OCI-LY7 (cell line): ENCODE results near the gene ZNF407. TPM values are rescaled to one million over a fixed set of nuclear protein-coding genes. Genes with fewer than 3 reads are reported as not detected.

Experiments
- BruUV-seq: library from RNA; stranded (reverse); fragments of 400-500 nt; replicated peaks from 2 replicates; lab custom pipeline; 2021; lab: Mats Ljungman, UMichigan
- CTCF ChIA-PET: fragments of 300-600 bp; sonication (Branson Sonifier 250); formaldehyde crosslinking; loops from one replicate; lab custom pipeline; 2022; ENCODE audit warnings: antibody characterized with exemption; ENCODE audit not compliant: unreplicated experiment; lab: Charles Lee
- POLR2A ChIA-PET: fragments of 300-600 bp; sonication (Branson Sonifier 250); formaldehyde crosslinking; loops from one replicate; lab custom pipeline; 2022; ENCODE audit warnings: antibody characterized with exemption; lab: Charles Lee
- DNase-seq: peaks from one replicate; pipeline ENCODE4 v3.0.0-alpha.2; 2015; ENCODE audit warnings: low spot score
- H2AFZ ChIP-seq: fragments of 200-600 bp; sonication (generic), shearing (Covaris generic); 2 replicates; pipeline ENCODE4 v1.6.1; 2014; ENCODE audit warnings: mild to moderate bottlenecking, antibody characterized with exemption, low read length, moderate library complexity
- H3K27ac ChIP-seq: fragments of 200-600 bp; sonication (generic); 2 replicates; pipeline ENCODE4 v1.5.1; 2014; ENCODE audit warnings: mixed run types, low read depth, mild to moderate bottlenecking, moderate library complexity, low read length, inconsistent platforms; ENCODE audit not compliant: poor library complexity, severe bottlenecking
- H3K36me3 ChIP-seq: fragments of 200-600 bp; sonication (generic); 2 replicates; pipeline ENCODE4 v1.6.1; 2014; ENCODE audit warnings: mild to moderate bottlenecking, antibody characterized with exemption, low read length, moderate library complexity, mixed read lengths; ENCODE audit not compliant: insufficient read depth
- H3K4me1 ChIP-seq: fragments of 200-600 bp; sonication (generic); 2 replicates; pipeline ENCODE4 v1.5.1; 2014; ENCODE audit warnings: mild to moderate bottlenecking, low read length; ENCODE audit not compliant: insufficient read depth, poor library complexity, severe bottlenecking
- H3K4me2 ChIP-seq: fragments of 200-600 bp; sonication (generic); 2 replicates; pipeline ENCODE4 v1.6.1; 2014; ENCODE audit warnings: mild to moderate bottlenecking, low read length
- H3K4me3 ChIP-seq: fragments of 200-600 bp; sonication (generic); 2 replicates; pipeline ENCODE4 v1.5.1; 2014; ENCODE audit warnings: mild to moderate bottlenecking, low read depth, low read length; ENCODE audit not compliant: poor library complexity, severe bottlenecking
- H3K79me2 ChIP-seq: fragments of 200-600 bp; sonication (generic); 2 replicates; pipeline ENCODE4 v1.6.1; 2016; ENCODE audit warnings: low read depth, mild to moderate bottlenecking, low read length, moderate library complexity, mixed read lengths; ENCODE audit not compliant: insufficient read depth
- H3K9me2 ChIP-seq: fragments of 200-600 bp; sonication (generic); 2 replicates; pipeline ENCODE4 v1.6.1; 2016; ENCODE audit warnings: mild to moderate bottlenecking, low read length, mixed read lengths; ENCODE audit not compliant: insufficient read depth
- H3K9me3 ChIP-seq: fragments of 200-600 bp; sonication (generic); 2 replicates; pipeline ENCODE4 v1.6.1; 2014; ENCODE audit warnings: mild to moderate bottlenecking, mixed run types, low read length, mixed read lengths
- H4K20me1 ChIP-seq: fragments of 200-600 bp; sonication (generic); 2 replicates; pipeline ENCODE4 v1.6.1; 2014; ENCODE audit warnings: mild to moderate bottlenecking, antibody characterized with exemption, low read length, moderate library complexity, mixed read lengths; ENCODE audit not compliant: insufficient read depth
- CTCF ChIP-seq: fragments of 200-600 bp; sonication (generic); conservative IDR thresholded peaks from 2 replicates; pipeline ENCODE4 v1.5.1; 2014; ENCODE audit warnings: mild to moderate bottlenecking, antibody characterized with exemption, low read length, moderate library complexity, mixed read lengths
- EZH2phosphoT487 ChIP-seq: fragments of 200-600 bp; sonication (generic); IDR thresholded peaks from 2 replicates; pipeline ENCODE4 v1.6.1; 2018; ENCODE audit warnings: low read depth, borderline replicate concordance, mild to moderate bottlenecking, mixed run types, antibody characterized with exemption, low read length, moderate library complexity, mixed read lengths
- intact Hi-C: fragments of 100-400 bp; cut with micrococcal nuclease; formaldehyde crosslinking; loops from one replicate; pipeline ENCODE4 v1.10.0; 2022; ENCODE audit not compliant: unreplicated experiment
- total RNA-seq, 2 experiments: library from RNA; depleted of rRNA in 1 of 2; stranded (reverse); fragments of >200 nt in 1 of 2; shearing (Covaris generic) in 1 of 2; gene quantifications; 2 replicates each; pipeline ENCODE4 v1.2.3, GENCODE V29; 2014 to 2022

Gene ZNF407
- total RNA-seq, 2 experiments from 2014 or later = 8.9 to 11.9 TPM

- intact Hi-C loops = loop anchor here (5.0 to 10.0 kb wide), 2 partner anchors 310 to 823 kb away; no protein-coding TSS in a partner anchor
- TF ChIP-seq CTCF (peak; percentile 47), EZH2phosphoT487 (no peak)
- CTCF ChIA-PET = no interaction called here
Observed at GRCh38 chr18:74654638-74655037, 57.0 kb downstream of the ZNF407 start.

GRCh38 chr18:74661008-74661407 lies 63.3 kb downstream of the ZNF407 start:
- Histone ChIP-seq H3K36me3 (no peaks in the 10 kb centered on the region), H3K27ac (no peak overlapping the region), H3K9me3 (no peaks in the 10 kb centered on the region), H3K4me1 (no peaks in the 10 kb centered on the region), H2AFZ (no peak overlapping the region), H3K4me3 (no peak overlapping the region), H3K79me2 (no peaks in the 10 kb centered on the region), H3K9me2 (no peaks in the 10 kb centered on the region), H4K20me1 (no peaks in the 10 kb centered on the region), H3K4me2 (no peak overlapping the region)
- ChIA-PET POLR2A (interaction anchor here (0.6 to 0.7 kb wide), 2 partner anchors 710 to 931 kb away, joined by 3 read pairs; no protein-coding TSS in a partner anchor), CTCF (no interaction called here)
- no peak for DNase-seq
- TF ChIP-seq EZH2phosphoT487 (no peak), CTCF (no peak)
- intact Hi-C loops = no loop called here
- BruUV-seq = no TSS peak

More at GRCh38 chr18:74654638-74655037, 57.0 kb downstream of the ZNF407 start:
- POLR2A ChIA-PET = no interaction called here
- H2AFZ ChIP-seq = no peak overlapping the region
- no TSS peak for BruUV-seq
- no peaks in the 10 kb centered on the region for H3K9me2 ChIP-seq
- DNase-seq = no peak
- H3K36me3 ChIP-seq = no peaks in the 10 kb centered on the region
- H3K27ac ChIP-seq = no peak overlapping the region
- H4K20me1 ChIP-seq = no peaks in the 10 kb centered on the region
- no peak overlapping the region for H3K4me3 ChIP-seq
- no peaks in the 10 kb centered on the region for H3K9me3 ChIP-seq
- H3K4me1 ChIP-seq = no peaks in the 10 kb centered on the region
- no peaks in the 10 kb centered on the region for H3K79me2 ChIP-seq
- H3K4me2 ChIP-seq = no peak overlapping the region

- Histone ChIP-seq H4K20me1 (no peaks in the 10 kb centered on the region), H3K79me2 (no peaks in the 10 kb centered on the region), H3K9me2 (no peaks in the 10 kb centered on the region), H3K4me3 (no peak overlapping the region), H3K4me1 (no peaks in the 10 kb centered on the region), H3K36me3 (no peaks in the 10 kb centered on the region), H3K27ac (no peak overlapping the region), H3K9me3 (no peaks in the 10 kb centered on the region), H3K4me2 (no peak overlapping the region), H2AFZ (no peak overlapping the region)
- POLR2A ChIA-PET = interaction anchor here (0.6 kb wide), 1 partner anchor 930 kb away, joined by 3 read pairs; no protein-coding TSS in a partner anchor
- DNase-seq = no peak
- CTCF ChIA-PET = no interaction called here
- TF ChIP-seq CTCF (no peak), EZH2phosphoT487 (no peak)
- intact Hi-C loops = no loop called here
- BruUV-seq = no TSS peak
Observed at GRCh38 chr18:74661691-74662090, 64.0 kb downstream of the ZNF407 start.
